ENCODE results near the gene DNMT3A.
A peak's percentile ranks its signal among the peaks of the same experiment; 100 is the strongest.

Gene DNMT3A
- total RNA-seq, result 140 reads per million, percentile 88 among the genes with 10 or more reads in this experiment

GRCh38 chr2:25341753-25342371 lies at the start of gene DNMT3A:
Gene DNMT3A, minus strand, starts transcription at chr2:25341925. Its CDS starts 27,941 bp downstream, at chr2:25313984.
- peak; percentile 38 for DNase-seq

GRCh38 chr2:25389161-25389560 lies 47.4 kb upstream of the DNMT3A start:
- no peak for DNase-seq

- no peak for DNase-seq
These were observed 46.8 kb upstream of the DNMT3A start for GRCh38 chr2:25388491-25388890.

GRCh38 chr2:25387876-25388449 lies 46.2 kb upstream of the DNMT3A start:
- DNase-seq, result no peak

GRCh38 chr2:25386971-25387875 lies 45.5 kb upstream of the DNMT3A start:
- no peak for DNase-seq

- no peak for DNase-seq
These were observed 44.2 kb upstream of the DNMT3A start for GRCh38 chr2:25385910-25386309.

GRCh38 chr2:25383806-25384205 lies 42.1 kb upstream of the DNMT3A start:
- DNase-seq, result no peak

GRCh38 chr2:25381502-25381901 lies 39.8 kb upstream of the DNMT3A start:
- no peak for DNase-seq

GRCh38 chr2:25380586-25381375 lies 39.1 kb upstream of the DNMT3A start:
- no peak for DNase-seq

GRCh38 chr2:25380023-25380422 lies 38.3 kb upstream of the DNMT3A start:
- no peak for DNase-seq

GRCh38 chr2:25379535-25379934 lies 37.8 kb upstream of the DNMT3A start:
- DNase-seq, result no peak

- DNase-seq, result no peak
These were observed 37.2 kb upstream of the DNMT3A start for GRCh38 chr2:25378731-25379490.

GRCh38 chr2:25377822-25378421 lies 36.2 kb upstream of the DNMT3A start:
- no peak for DNase-seq

- DNase-seq, result peak; percentile 85
These were observed 35.3 kb upstream of the DNMT3A start for GRCh38 chr2:25376750-25377621.

GRCh38 chr2:25375989-25376545 lies 34.3 kb upstream of the DNMT3A start:
- no peak for DNase-seq

- no peak for DNase-seq
These were observed 33.8 kb upstream of the DNMT3A start for GRCh38 chr2:25375371-25375988.

GRCh38 chr2:25374827-25375226 lies 33.1 kb upstream of the DNMT3A start:
- no peak for DNase-seq

- DNase-seq, result no peak
These were observed 32.7 kb upstream of the DNMT3A start for GRCh38 chr2:25374411-25374810.

GRCh38 chr2:25373269-25373981 lies 31.7 kb upstream of the DNMT3A start:
- no peak for DNase-seq

Measured in effector CD4-positive, alpha-beta T cell (primary cell).